ENCODE results near the gene CEP112. TPM values are rescaled to one million over a fixed set of nuclear protein-coding genes. Genes with fewer than 3 reads are reported as not detected.

CEP112 gene
- total and polyA plus RNA-seq, 2 of the 13 experiments (the other 11 are each of a cell fraction or from before 2014, with no cell fraction given): 1.2 to 3.4 TPM

DNA sequence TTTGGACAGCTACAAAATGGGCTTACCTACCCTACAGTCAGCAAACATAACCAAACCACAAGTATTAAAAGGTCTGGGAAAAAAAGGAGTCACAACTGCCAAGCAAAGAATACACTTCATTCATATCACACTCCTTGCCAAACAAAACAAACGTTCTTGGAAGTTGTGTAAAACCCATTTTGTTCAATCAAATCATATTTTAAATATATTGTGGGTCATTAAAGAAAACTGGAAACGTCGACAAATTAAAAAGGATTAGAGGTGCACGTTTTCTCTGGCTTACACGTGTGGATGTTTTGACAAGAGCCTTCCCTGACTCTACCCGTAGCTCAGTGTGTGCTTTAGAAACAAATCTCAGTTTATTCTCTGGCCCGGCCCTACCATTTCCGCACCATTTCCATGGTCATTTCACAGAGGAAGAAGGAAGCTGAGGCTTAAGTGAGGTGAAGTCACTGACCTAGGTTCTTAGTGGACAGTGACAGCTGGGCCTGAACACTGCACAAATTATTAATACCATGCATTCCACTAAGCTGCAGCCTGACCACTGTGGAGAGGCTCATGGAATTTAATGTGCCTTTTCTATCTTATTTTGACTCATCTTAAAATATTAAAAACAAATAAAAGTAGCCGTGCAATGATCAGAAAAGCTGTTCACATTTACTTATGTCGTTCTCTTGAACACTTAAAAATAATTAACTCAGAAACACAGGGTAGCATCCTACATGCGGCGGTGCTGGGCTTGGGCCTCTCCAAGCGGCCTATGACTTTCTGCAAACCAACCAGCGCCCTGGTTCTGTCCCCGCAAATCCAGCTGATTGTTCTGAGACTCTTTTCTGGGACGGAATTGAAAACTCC lies 968 bp downstream of the CEP112 start (continued):
- TF ChIP-seq, protein P1, sequence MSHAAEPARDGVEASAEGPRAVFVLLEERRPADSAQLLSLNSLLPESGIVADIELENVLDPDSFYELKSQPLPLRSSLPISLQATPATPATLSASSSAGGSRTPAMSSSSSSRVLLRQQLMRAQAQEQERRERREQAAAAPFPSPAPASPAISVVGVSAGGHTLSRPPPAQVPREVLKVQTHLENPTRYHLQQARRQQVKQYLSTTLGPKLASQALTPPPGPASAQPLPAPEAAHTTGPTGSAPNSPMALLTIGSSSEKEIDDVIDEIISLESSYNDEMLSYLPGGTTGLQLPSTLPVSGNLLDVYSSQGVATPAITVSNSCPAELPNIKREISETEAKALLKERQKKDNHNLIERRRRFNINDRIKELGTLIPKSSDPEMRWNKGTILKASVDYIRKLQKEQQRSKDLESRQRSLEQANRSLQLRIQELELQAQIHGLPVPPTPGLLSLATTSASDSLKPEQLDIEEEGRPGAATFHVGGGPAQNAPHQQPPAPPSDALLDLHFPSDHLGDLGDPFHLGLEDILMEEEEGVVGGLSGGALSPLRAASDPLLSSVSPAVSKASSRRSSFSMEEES (CRISPR knock-in tag; IDR thresholded peaks at IDR 0.05): no peak
- TF ChIP-seq RBM22 (optimal IDR thresholded peaks at IDR 0.05; ENCODE audit: low read length) (no peak), THYN1 (CRISPR knock-in tag; IDR thresholded peaks at IDR 0.05; ENCODE audit: borderline replicate concordance, low read depth) (no peak), KDM4B (CRISPR knock-in tag; IDR thresholded peaks at IDR 0.05) (no peak), ZFP82 (CRISPR knock-in tag; IDR thresholded peaks at IDR 0.05; ENCODE audit: borderline replicate concordance) (peak; percentile 50; the same call in 1 of the 2 replicates), CBFB (CRISPR knock-in tag; IDR thresholded peaks at IDR 0.05) (no peak), SMAD3 (CRISPR knock-in tag; IDR thresholded peaks at IDR 0.05) (no peak), ONECUT2 (CRISPR knock-in tag; IDR thresholded peaks at IDR 0.05) (no peak), DPF2 (CRISPR knock-in tag; IDR thresholded peaks at IDR 0.05; ENCODE audit: borderline replicate concordance, low read depth) (no peak), GATAD2A (CRISPR knock-in tag; IDR thresholded peaks at IDR 0.05) (no peak), ZNF883 (CRISPR knock-in tag; IDR thresholded peaks at IDR 0.05; ENCODE audit: not compliant biosample characterization) (peak; percentile 3), ZNF850 (CRISPR knock-in tag; conservative IDR thresholded peaks at IDR 0.05) (no peak), ZFP36L1 (CRISPR knock-in tag; IDR thresholded peaks at IDR 0.05) (no peak), KLF11 (CRISPR knock-in tag; IDR thresholded peaks at IDR 0.05) (no peak), NFKB2 (CRISPR knock-in tag; IDR thresholded peaks at IDR 0.05; ENCODE audit: borderline replicate concordance) (no peak), NFKBIZ (CRISPR knock-in tag; IDR thresholded peaks at IDR 0.05) (no peak), DNMT3B (CRISPR knock-in tag; conservative IDR thresholded peaks at IDR 0.05) (no peak), SP4 (CRISPR knock-in tag; IDR thresholded peaks at IDR 0.05) (no peak), HMG20B (CRISPR knock-in tag; conservative IDR thresholded peaks at IDR 0.05) (no peak), ATRX (CRISPR knock-in tag; IDR thresholded peaks at IDR 0.05; ENCODE audit: borderline replicate concordance) (no peak), ZBTB7A (CRISPR knock-in tag; IDR thresholded peaks at IDR 0.05) (0 out of 2 replicates have a peak, but pooled peaks have one; percentile 29)
- TF ChIP-seq, protein P2, sequence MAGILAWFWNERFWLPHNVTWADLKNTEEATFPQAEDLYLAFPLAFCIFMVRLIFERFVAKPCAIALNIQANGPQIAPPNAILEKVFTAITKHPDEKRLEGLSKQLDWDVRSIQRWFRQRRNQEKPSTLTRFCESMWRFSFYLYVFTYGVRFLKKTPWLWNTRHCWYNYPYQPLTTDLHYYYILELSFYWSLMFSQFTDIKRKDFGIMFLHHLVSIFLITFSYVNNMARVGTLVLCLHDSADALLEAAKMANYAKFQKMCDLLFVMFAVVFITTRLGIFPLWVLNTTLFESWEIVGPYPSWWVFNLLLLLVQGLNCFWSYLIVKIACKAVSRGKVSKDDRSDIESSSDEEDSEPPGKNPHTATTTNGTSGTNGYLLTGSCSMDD (CRISPR knock-in tag; IDR thresholded peaks at IDR 0.05): no peak
- TF ChIP-seq, protein P3, sequence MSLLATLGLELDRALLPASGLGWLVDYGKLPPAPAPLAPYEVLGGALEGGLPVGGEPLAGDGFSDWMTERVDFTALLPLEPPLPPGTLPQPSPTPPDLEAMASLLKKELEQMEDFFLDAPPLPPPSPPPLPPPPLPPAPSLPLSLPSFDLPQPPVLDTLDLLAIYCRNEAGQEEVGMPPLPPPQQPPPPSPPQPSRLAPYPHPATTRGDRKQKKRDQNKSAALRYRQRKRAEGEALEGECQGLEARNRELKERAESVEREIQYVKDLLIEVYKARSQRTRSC (CRISPR knock-in tag; IDR thresholded peaks at IDR 0.05; ENCODE audit: low read depth): no peak
- TF ChIP-seq, protein P4, sequence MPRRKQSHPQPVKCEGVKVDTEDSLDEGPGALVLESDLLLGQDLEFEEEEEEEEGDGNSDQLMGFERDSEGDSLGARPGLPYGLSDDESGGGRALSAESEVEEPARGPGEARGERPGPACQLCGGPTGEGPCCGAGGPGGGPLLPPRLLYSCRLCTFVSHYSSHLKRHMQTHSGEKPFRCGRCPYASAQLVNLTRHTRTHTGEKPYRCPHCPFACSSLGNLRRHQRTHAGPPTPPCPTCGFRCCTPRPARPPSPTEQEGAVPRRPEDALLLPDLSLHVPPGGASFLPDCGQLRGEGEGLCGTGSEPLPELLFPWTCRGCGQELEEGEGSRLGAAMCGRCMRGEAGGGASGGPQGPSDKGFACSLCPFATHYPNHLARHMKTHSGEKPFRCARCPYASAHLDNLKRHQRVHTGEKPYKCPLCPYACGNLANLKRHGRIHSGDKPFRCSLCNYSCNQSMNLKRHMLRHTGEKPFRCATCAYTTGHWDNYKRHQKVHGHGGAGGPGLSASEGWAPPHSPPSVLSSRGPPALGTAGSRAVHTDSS (CRISPR knock-in tag; conservative IDR thresholded peaks at IDR 0.05): no peak
- TF ChIP-seq, protein P5, sequence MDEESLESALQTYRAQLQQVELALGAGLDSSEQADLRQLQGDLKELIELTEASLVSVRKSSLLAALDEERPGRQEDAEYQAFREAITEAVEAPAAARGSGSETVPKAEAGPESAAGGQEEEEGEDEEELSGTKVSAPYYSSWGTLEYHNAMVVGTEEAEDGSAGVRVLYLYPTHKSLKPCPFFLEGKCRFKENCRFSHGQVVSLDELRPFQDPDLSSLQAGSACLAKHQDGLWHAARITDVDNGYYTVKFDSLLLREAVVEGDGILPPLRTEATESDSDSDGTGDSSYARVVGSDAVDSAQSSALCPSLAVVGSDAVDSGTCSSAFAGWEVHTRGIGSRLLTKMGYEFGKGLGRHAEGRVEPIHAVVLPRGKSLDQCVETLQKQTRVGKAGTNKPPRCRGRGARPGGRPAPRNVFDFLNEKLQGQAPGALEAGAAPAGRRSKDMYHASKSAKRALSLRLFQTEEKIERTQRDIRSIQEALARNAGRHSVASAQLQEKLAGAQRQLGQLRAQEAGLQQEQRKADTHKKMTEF (CRISPR knock-in tag; IDR thresholded peaks at IDR 0.05): no peak

All from HepG2 (cell line).